K562 (cell line): Measurements from ENCODE around the gene C20orf96. TPM values are rescaled to one million over a fixed set of nuclear protein-coding genes. Genes with fewer than 3 reads are reported as not detected.

Experiments
- CBX3 ChIP-seq, 2 experiments: IDR thresholded peaks; 1 replicate in 1 of 2; 2 replicates in 1 of 2; pipeline ENCODE4 v1.6.1; 2012; ENCODE audit warnings: inconsistent platforms in 2 of 2, low read length in 2 of 2, borderline replicate concordance in 1 of 2, control low read depth in 1 of 2
- CHD4 ChIP-seq: fragments of 200-600 bp; sonication (generic); IDR thresholded peaks from 3 replicates; pipeline ENCODE4 v1.6.1; 2012; ENCODE audit warnings: low read depth, mild to moderate bottlenecking, mixed read lengths, low read length, inconsistent platforms; ENCODE audit not compliant: insufficient read depth, insufficient replicate concordance, poor library complexity, severe bottlenecking
- DIDO1 ChIP-seq: fragments of 450-650 bp; IDR thresholded peaks from 2 replicates; pipeline ENCODE4 v1.6.1; 2016; ENCODE audit warnings: low read depth, missing biosample characterization, missing genetic modification characterization
- EHMT2 ChIP-seq: fragments of 450-650 bp; IDR thresholded peaks from 2 replicates; pipeline ENCODE4 v1.6.1; 2018; ENCODE audit warnings: antibody characterized with exemption
- MAFK ChIP-seq: IDR thresholded peaks from 2 replicates; pipeline ENCODE4 v1.6.1; 2011; ENCODE audit warnings: low read length, improper control_type of control experiment
- NFRKB ChIP-seq: fragments of 450-650 bp; IDR thresholded peaks from 2 replicates; pipeline ENCODE4 v1.6.1; 2016; ENCODE audit warnings: low read depth
- PCBP2 ChIP-seq: fragments of 200-400 bp; formaldehyde crosslinking; IDR thresholded peaks from 2 replicates; pipeline ENCODE4 v1.6.1; 2018; ENCODE audit warnings: low read length, low read depth, mild to moderate bottlenecking, moderate library complexity; ENCODE audit not compliant: poor library complexity, severe bottlenecking
- POLR2B ChIP-seq: fragments of 450-650 bp; IDR thresholded peaks from 2 replicates; pipeline ENCODE4 v1.6.1; 2018; ENCODE audit warnings: low read depth; ENCODE audit not compliant: partially characterized antibody
- POLR3A ChIP-seq: IDR thresholded peaks from 2 replicates; pipeline ENCODE4 v1.6.1; 2011; ENCODE audit warnings: borderline replicate concordance, mild to moderate bottlenecking, moderate library complexity; ENCODE audit not compliant: insufficient read length, insufficient read depth; ENCODE audit errors: extremely low read depth
- RBM25 ChIP-seq: fragments of 200-400 bp; formaldehyde crosslinking; IDR thresholded peaks from 2 replicates; pipeline ENCODE4 v1.6.1; 2018; ENCODE audit warnings: low read length, low read depth, moderate library complexity; ENCODE audit not compliant: severe bottlenecking
- SRSF1 ChIP-seq: fragments of 200-400 bp; formaldehyde crosslinking; IDR thresholded peaks from 2 replicates; pipeline ENCODE4 v1.6.1; 2017; ENCODE audit warnings: mild to moderate bottlenecking, low read depth, low read length, moderate library complexity
- TARDBP ChIP-seq: fragments of 450-650 bp; IDR thresholded peaks from 2 replicates; pipeline ENCODE4 v1.6.1; 2016
- TCF15 ChIP-seq: fragments of 250-450 bp; sonication (Bioruptor Pico); IDR thresholded peaks from 2 replicates; pipeline ENCODE4 v1.8.0; 2022; ENCODE audit warnings: moderate library complexity, mild to moderate bottlenecking, inconsistent platforms
- TEAD1 ChIP-seq, 2 experiments: fragments of 450-650 bp in 1 of 2; sonication (generic) in 1 of 2; formaldehyde crosslinking; IDR thresholded peaks; 2 replicates each; pipeline versions ENCODE4 v1.4.0 to v1.8.0; 2020 to 2022; ENCODE audit warnings: mild to moderate bottlenecking in 2 of 2, missing genetic modification reagents in 1 of 2
- ZNF24 ChIP-seq: fragments of 450-650 bp; IDR thresholded peaks from 2 replicates; pipeline ENCODE4 v1.6.1; 2016
- polyA plus RNA-seq, 8 experiments: library from polyadenylated mRNA; depleted of rRNA in 4 of 8; stranded (reverse) in 5 of 8; unstranded in 3 of 8; fragments of >200 nt; fragmentation: Nextera tagmentation in 2 of 8; fragmentation: Illumina TruSeq in 1 of 8; extraction: Ambion mirVana in 2 of 8; extraction: Trizol in 1 of 8; gene quantifications; 2 replicates each; pipeline versions ENCODE4 v1.2.1 to v1.2.3, GENCODE V29; 2011 to 2014; ENCODE audit warnings: inconsistent platforms in 1 of 8, missing spikeins in 1 of 8
- total RNA-seq, 7 experiments: library from RNA; depleted of rRNA in 6 of 7; stranded (reverse); fragments of >200 nt in 6 of 7; fragmentation: Illumina TruSeq in 2 of 7; extraction: Trizol in 2 of 7; gene quantifications; 2 replicates each; pipeline versions ENCODE4 v1.2.1 to v1.2.3, GENCODE V29; 2011 to 2021; ENCODE audit warnings: low replicate concordance in 1 of 7
- TF ChIP-seq, protein P1 (sequence below): sonication (generic); formaldehyde crosslinking; IDR thresholded peaks from 2 replicates; pipeline ENCODE4 v1.4.0; 2020; ENCODE audit warnings: mild to moderate bottlenecking, missing genetic modification reagents
- TF ChIP-seq, protein P2 (sequence below): sonication (generic); formaldehyde crosslinking; IDR thresholded peaks from 2 replicates; pipeline ENCODE4 v1.8.1; 2023; ENCODE audit warnings: mild to moderate bottlenecking, missing genetic modification reagents
- TF ChIP-seq, protein P3 (sequence below): sonication (generic); formaldehyde crosslinking; IDR thresholded peaks from 2 replicates; pipeline ENCODE4 v1.8.1; 2023; ENCODE audit warnings: mild to moderate bottlenecking, missing genetic modification reagents, moderate library complexity
- TF ChIP-seq, protein P4 (sequence below): sonication (generic); formaldehyde crosslinking; IDR thresholded peaks from 2 replicates; pipeline ENCODE4 v1.8.0; 2023; ENCODE audit warnings: mild to moderate bottlenecking, missing genetic modification reagents

C20orf96 gene
- total and polyA plus RNA-seq, 9 of the 15 experiments (the other 6 are each of a cell fraction or from before 2014, with no cell fraction given) = 1.7 to 11.7 (median 4.2) TPM

DNA sequence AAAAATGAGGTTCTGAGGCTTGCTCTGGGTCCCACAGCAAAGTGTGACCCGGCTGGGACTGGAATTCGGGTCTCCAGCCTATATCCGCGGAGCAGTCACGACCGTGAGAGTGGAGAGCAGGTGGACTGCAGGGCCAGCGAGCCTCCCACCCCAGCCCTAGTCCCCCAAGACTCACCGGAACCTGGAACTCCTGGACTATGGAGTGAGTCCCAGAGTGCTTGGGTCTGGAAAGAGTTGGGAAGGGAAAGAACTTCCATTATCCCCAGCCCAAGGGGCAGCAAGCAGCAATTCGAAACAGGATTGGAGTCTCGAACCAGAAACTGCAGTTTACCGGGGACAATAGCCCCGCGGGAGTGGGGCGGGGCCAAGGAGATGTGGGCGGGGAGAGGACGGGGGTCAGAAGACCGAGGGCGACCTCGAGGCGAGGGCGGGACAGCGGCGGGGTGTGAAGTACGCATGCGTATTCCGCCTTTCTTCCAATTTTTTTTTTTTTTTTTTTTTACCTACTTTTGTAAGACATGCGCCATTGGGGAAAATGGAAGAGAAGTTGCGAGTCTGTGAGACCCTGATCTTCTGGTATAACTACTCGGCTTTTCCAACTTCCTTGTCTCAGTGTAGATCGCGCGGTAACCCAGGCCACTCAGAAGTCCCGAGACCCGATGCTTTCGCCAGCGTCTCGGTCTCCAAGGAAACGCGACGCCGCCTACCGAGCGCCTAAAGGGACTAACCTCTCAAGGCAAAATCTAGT is at the start of gene C20orf96 (continued):
- TF ChIP-seq, protein P1, sequence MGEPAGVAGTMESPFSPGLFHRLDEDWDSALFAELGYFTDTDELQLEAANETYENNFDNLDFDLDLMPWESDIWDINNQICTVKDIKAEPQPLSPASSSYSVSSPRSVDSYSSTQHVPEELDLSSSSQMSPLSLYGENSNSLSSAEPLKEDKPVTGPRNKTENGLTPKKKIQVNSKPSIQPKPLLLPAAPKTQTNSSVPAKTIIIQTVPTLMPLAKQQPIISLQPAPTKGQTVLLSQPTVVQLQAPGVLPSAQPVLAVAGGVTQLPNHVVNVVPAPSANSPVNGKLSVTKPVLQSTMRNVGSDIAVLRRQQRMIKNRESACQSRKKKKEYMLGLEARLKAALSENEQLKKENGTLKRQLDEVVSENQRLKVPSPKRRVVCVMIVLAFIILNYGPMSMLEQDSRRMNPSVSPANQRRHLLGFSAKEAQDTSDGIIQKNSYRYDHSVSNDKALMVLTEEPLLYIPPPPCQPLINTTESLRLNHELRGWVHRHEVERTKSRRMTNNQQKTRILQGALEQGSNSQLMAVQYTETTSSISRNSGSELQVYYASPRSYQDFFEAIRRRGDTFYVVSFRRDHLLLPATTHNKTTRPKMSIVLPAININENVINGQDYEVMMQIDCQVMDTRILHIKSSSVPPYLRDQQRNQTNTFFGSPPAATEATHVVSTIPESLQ (CRISPR knock-in tag) = no peak
- TF ChIP-seq CHD4 (no peak), MAFK (no peak), DIDO1 (tag) (no peak), TCF15 (no peak), EHMT2 (no peak), TARDBP (no peak), ZNF24 (no peak), SRSF1 (no peak), RBM25 (peak; percentile 26), TEAD1 (CRISPR knock-in tag; IDR thresholded peaks at IDR 0.05) (peak in 1 of 2 experiments; percentile 69; a peak in 1 of 4 replicates), POLR2B (peak; percentile 19), NFRKB (no peak), POLR3A (no peak), CBX3 (IDR thresholded peaks at IDR 0.05; ENCODE audit: borderline replicate concordance in 1 of 2, low read length in 2 of 2) (no peak), PCBP2 (no peak)
- TF ChIP-seq, protein P2, sequence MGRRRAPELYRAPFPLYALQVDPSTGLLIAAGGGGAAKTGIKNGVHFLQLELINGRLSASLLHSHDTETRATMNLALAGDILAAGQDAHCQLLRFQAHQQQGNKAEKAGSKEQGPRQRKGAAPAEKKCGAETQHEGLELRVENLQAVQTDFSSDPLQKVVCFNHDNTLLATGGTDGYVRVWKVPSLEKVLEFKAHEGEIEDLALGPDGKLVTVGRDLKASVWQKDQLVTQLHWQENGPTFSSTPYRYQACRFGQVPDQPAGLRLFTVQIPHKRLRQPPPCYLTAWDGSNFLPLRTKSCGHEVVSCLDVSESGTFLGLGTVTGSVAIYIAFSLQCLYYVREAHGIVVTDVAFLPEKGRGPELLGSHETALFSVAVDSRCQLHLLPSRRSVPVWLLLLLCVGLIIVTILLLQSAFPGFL = no peak
- TF ChIP-seq, protein P3, sequence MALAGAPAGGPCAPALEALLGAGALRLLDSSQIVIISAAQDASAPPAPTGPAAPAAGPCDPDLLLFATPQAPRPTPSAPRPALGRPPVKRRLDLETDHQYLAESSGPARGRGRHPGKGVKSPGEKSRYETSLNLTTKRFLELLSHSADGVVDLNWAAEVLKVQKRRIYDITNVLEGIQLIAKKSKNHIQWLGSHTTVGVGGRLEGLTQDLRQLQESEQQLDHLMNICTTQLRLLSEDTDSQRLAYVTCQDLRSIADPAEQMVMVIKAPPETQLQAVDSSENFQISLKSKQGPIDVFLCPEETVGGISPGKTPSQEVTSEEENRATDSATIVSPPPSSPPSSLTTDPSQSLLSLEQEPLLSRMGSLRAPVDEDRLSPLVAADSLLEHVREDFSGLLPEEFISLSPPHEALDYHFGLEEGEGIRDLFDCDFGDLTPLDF (CRISPR knock-in tag) = 0 out of 2 replicates have a peak, but pooled peaks have one; percentile 43
- TF ChIP-seq, protein P4, sequence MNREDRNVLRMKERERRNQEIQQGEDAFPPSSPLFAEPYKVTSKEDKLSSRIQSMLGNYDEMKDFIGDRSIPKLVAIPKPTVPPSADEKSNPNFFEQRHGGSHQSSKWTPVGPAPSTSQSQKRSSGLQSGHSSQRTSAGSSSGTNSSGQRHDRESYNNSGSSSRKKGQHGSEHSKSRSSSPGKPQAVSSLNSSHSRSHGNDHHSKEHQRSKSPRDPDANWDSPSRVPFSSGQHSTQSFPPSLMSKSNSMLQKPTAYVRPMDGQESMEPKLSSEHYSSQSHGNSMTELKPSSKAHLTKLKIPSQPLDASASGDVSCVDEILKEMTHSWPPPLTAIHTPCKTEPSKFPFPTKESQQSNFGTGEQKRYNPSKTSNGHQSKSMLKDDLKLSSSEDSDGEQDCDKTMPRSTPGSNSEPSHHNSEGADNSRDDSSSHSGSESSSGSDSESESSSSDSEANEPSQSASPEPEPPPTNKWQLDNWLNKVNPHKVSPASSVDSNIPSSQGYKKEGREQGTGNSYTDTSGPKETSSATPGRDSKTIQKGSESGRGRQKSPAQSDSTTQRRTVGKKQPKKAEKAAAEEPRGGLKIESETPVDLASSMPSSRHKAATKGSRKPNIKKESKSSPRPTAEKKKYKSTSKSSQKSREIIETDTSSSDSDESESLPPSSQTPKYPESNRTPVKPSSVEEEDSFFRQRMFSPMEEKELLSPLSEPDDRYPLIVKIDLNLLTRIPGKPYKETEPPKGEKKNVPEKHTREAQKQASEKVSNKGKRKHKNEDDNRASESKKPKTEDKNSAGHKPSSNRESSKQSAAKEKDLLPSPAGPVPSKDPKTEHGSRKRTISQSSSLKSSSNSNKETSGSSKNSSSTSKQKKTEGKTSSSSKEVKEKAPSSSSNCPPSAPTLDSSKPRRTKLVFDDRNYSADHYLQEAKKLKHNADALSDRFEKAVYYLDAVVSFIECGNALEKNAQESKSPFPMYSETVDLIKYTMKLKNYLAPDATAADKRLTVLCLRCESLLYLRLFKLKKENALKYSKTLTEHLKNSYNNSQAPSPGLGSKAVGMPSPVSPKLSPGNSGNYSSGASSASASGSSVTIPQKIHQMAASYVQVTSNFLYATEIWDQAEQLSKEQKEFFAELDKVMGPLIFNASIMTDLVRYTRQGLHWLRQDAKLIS (CRISPR knock-in tag) = 0 out of 2 replicates have a peak, but pooled peaks have one; percentile 60
